Measurements from ENCODE around the gene ANKRD24.

DNA sequence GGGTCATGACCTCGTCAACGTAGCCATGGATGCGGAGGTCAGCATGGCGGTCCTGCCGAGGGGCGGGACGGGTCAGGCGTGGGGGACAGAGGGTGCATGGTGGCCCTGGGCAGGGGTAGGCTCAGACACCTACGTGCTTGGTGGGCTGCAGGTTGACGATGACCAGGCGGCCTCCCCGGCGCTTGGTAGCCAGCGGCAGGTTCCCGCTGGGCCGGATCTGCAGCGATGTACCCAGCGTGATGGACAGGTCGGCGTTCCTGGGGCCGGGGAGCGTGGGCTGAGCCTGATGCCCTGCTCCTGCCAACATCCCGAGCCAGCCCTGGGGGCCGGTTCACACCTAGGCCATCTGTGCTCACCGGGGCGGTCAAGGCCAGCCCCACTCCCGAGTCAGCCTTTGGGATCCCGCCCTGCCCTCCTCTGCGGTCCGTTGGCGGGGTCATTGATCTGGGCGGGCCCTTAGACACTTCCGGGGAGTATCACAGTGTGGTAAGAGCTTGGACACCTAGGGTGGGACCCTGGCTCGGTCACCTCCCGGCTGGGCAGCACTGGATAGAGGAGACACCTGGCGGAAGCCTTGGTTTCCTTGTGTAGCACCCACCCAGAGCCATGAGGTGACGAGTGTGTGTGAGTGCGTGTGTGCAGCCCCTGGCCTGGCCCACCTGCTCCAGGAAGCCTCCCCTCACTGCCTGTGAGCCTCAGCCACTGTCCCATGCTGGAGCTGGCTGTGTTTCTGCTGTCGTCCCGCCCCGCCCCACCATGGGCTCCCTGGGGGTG lies 7.4 kb upstream of the ANKRD24 start:
- TF ChIP-seq, protein P1, sequence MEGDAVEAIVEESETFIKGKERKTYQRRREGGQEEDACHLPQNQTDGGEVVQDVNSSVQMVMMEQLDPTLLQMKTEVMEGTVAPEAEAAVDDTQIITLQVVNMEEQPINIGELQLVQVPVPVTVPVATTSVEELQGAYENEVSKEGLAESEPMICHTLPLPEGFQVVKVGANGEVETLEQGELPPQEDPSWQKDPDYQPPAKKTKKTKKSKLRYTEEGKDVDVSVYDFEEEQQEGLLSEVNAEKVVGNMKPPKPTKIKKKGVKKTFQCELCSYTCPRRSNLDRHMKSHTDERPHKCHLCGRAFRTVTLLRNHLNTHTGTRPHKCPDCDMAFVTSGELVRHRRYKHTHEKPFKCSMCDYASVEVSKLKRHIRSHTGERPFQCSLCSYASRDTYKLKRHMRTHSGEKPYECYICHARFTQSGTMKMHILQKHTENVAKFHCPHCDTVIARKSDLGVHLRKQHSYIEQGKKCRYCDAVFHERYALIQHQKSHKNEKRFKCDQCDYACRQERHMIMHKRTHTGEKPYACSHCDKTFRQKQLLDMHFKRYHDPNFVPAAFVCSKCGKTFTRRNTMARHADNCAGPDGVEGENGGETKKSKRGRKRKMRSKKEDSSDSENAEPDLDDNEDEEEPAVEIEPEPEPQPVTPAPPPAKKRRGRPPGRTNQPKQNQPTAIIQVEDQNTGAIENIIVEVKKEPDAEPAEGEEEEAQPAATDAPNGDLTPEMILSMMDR (IDR thresholded peaks at IDR 0.05; ENCODE audit: low read depth, low read length, poor library complexity, severe bottlenecking) = no peak
- no peak for TF ChIP-seq EZH2phosphoT487 (IDR thresholded peaks at IDR 0.05; ENCODE audit: borderline replicate concordance, low read length)

Data from DOHH2 (cell line).